K562 (cell line): ENCODE data around the gene LEAP2. TPM values are rescaled to one million over a fixed set of nuclear protein-coding genes. Genes with fewer than 3 reads are reported as not detected.
A peak's percentile ranks its signal among the peaks of the same experiment; 100 is the strongest.

Source experiments
- ATF7 ChIP-seq: fragments of 450-650 bp; IDR thresholded peaks from 2 replicates; pipeline ENCODE4 v1.7.1; 2014; ENCODE audit warnings: mild to moderate bottlenecking, moderate library complexity
- CBFA2T2 ChIP-seq: fragments of 450-650 bp; conservative IDR thresholded peaks from 2 replicates; pipeline ENCODE4 v1.6.1; 2017; ENCODE audit warnings: mild to moderate bottlenecking
- CBX5 ChIP-seq: IDR thresholded peaks from 2 replicates; pipeline ENCODE4 v1.6.1; 2014; ENCODE audit warnings: low read depth, borderline replicate concordance
- CC2D1A ChIP-seq: fragments of 450-650 bp; IDR thresholded peaks from 2 replicates; pipeline ENCODE4 v1.6.1; 2017; ENCODE audit warnings: mild to moderate bottlenecking
- CHAMP1 ChIP-seq: fragments of 450-650 bp; IDR thresholded peaks from 2 replicates; pipeline ENCODE4 v1.6.1; 2016; ENCODE audit warnings: mild to moderate bottlenecking
- CREBBP ChIP-seq: IDR thresholded peaks from one replicate; pipeline ENCODE4 v1.6.1; 2012; ENCODE audit warnings: low read depth, mild to moderate bottlenecking, control low read depth, inconsistent platforms, low read length
- DACH1 ChIP-seq: fragments of 450-650 bp; IDR thresholded peaks from 2 replicates; pipeline ENCODE4 v1.6.1; 2018; ENCODE audit not compliant: partially characterized antibody
- EHMT2 ChIP-seq: fragments of 450-650 bp; IDR thresholded peaks from 2 replicates; pipeline ENCODE4 v1.6.1; 2018; ENCODE audit warnings: antibody characterized with exemption
- ELK3 ChIP-seq: fragments of 450-650 bp; formaldehyde crosslinking; IDR thresholded peaks from 2 replicates; pipeline ENCODE4 v1.4.0; 2020; ENCODE audit warnings: mild to moderate bottlenecking
- FOXJ2 ChIP-seq: fragments of 200-800 bp; sonication (Bioruptor generic); IDR thresholded peaks from 2 replicates; pipeline ENCODE4 v1.6.1; 2016; ENCODE audit warnings: missing genetic modification characterization, missing compliant biosample characterization
- HDGF ChIP-seq: fragments of 450-650 bp; IDR thresholded peaks from 2 replicates; pipeline ENCODE4 v1.6.1; 2016
- KLF10 ChIP-seq: fragments of 250-450 bp; sonication (Bioruptor Pico); IDR thresholded peaks from 2 replicates; pipeline ENCODE4 v1.6.1; 2021; ENCODE audit warnings: matching md5 sums
- MAZ ChIP-seq, 2 experiments: fragments of 450-650 bp in 1 of 2; sonication (generic) in 1 of 2; formaldehyde crosslinking; IDR thresholded peaks in 1 of 2; conservative IDR thresholded peaks in 1 of 2; 2 replicates each; pipeline versions ENCODE4 v1.4.0 to v1.5.0; 2020; ENCODE audit warnings: mild to moderate bottlenecking in 1 of 2, missing genetic modification reagents in 1 of 2
- NCOR1 ChIP-seq: fragments of 450-650 bp; IDR thresholded peaks from 2 replicates; pipeline ENCODE4 v1.6.1; 2016; ENCODE audit warnings: mild to moderate bottlenecking, moderate library complexity
- NR3C1 ChIP-seq: sonication (generic); formaldehyde crosslinking; IDR thresholded peaks from 2 replicates; pipeline ENCODE4 v1.8.1; 2022; ENCODE audit warnings: missing genetic modification reagents
- POLR2A ChIP-seq: fragments of 450-650 bp; conservative IDR thresholded peaks from 2 replicates; pipeline ENCODE4 v1.6.1; 2016
- RBBP5 ChIP-seq: fragments of 200-600 bp; sonication (generic); IDR thresholded peaks from 2 replicates; pipeline ENCODE4 v1.6.1; 2012; ENCODE audit warnings: borderline replicate concordance, mild to moderate bottlenecking, low read length, control low read depth, inconsistent platforms; ENCODE audit not compliant: insufficient read depth, poor library complexity, severe bottlenecking
- RBFOX2 ChIP-seq: fragments of 200-400 bp; formaldehyde crosslinking; IDR thresholded peaks from 2 replicates; pipeline ENCODE4 v1.6.1; 2017; ENCODE audit warnings: low read depth, mild to moderate bottlenecking, low read length, moderate library complexity
- SIX5 ChIP-seq, 2 experiments: IDR thresholded peaks; 2 replicates each; pipeline ENCODE4 v1.6.1; 2011; ENCODE audit warnings: low read length in 2 of 2, borderline replicate concordance in 1 of 2, low read depth in 1 of 2, mild to moderate bottlenecking in 1 of 2, moderate library complexity in 1 of 2; ENCODE audit not compliant: insufficient read depth in 1 of 2
- SMARCB1 ChIP-seq: IDR thresholded peaks from 2 replicates; pipeline ENCODE4 v1.6.1; 2011; ENCODE audit warnings: improper control_type of control experiment, low read depth; ENCODE audit not compliant: insufficient read length
- SRF ChIP-seq, 2 experiments: fragments of 250-450, 450-650 bp in 1 of 2; sonication (Bioruptor Pico) in 1 of 2; sonication (generic) in 1 of 2; formaldehyde crosslinking; IDR thresholded peaks; 2 replicates each; pipeline versions ENCODE4 v1.5.0 to v1.5.1; 2020 to 2022; ENCODE audit warnings: mild to moderate bottlenecking in 1 of 2, missing genetic modification reagents in 1 of 2
- TEAD2 ChIP-seq: fragments of 450-650 bp; IDR thresholded peaks from 2 replicates; pipeline ENCODE4 v1.6.1; 2016; ENCODE audit warnings: missing genetic modification characterization, control low read depth, missing compliant biosample characterization
- XRCC5 ChIP-seq: fragments of 200-400 bp; formaldehyde crosslinking; IDR thresholded peaks from 2 replicates; pipeline ENCODE4 v1.6.1; 2017; ENCODE audit warnings: low read depth, mild to moderate bottlenecking, low read length
- ZFX ChIP-seq: sonication (generic); formaldehyde crosslinking; IDR thresholded peaks from 2 replicates; pipeline ENCODE4 v1.8.0; 2022; ENCODE audit warnings: mild to moderate bottlenecking, missing genetic modification reagents, moderate library complexity
- ZNF124 ChIP-seq: sonication (generic); formaldehyde crosslinking; IDR thresholded peaks from 2 replicates; pipeline ENCODE4 v1.8.1; 2022; ENCODE audit warnings: missing genetic modification reagents
- ZNF184 ChIP-seq: sonication (generic); formaldehyde crosslinking; IDR thresholded peaks from 2 replicates; pipeline ENCODE4 v1.5.0; 2020; ENCODE audit warnings: missing genetic modification reagents
- ZNF668 ChIP-seq: fragments of 250-450 bp; sonication (Bioruptor Pico); IDR thresholded peaks from 2 replicates; pipeline ENCODE4 v1.8.0; 2022; ENCODE audit warnings: mild to moderate bottlenecking, inconsistent platforms
- ZNF696 ChIP-seq: fragments of 250-450 bp; sonication (Bioruptor Pico); conservative IDR thresholded peaks from 2 replicates; pipeline ENCODE4 v1.4.0; 2020; ENCODE audit warnings: mild to moderate bottlenecking, moderate library complexity
- polyA plus RNA-seq, 8 experiments: library from polyadenylated mRNA; depleted of rRNA in 4 of 8; stranded (reverse) in 5 of 8; unstranded in 3 of 8; fragments of >200 nt; fragmentation: Nextera tagmentation in 2 of 8; fragmentation: Illumina TruSeq in 1 of 8; extraction: Ambion mirVana in 2 of 8; extraction: Trizol in 1 of 8; gene quantifications; 2 replicates each; pipeline versions ENCODE4 v1.2.1 to v1.2.3, GENCODE V29; 2011 to 2014; ENCODE audit warnings: inconsistent platforms in 1 of 8, missing spikeins in 1 of 8
- total RNA-seq, 7 experiments: library from RNA; depleted of rRNA in 6 of 7; stranded (reverse); fragments of >200 nt in 6 of 7; fragmentation: Illumina TruSeq in 2 of 7; extraction: Trizol in 2 of 7; gene quantifications; 2 replicates each; pipeline versions ENCODE4 v1.2.1 to v1.2.3, GENCODE V29; 2011 to 2021; ENCODE audit warnings: low replicate concordance in 1 of 7

LEAP2 gene
- total and polyA plus RNA-seq, 9 of the 15 experiments (the other 6 are each of a cell fraction or from before 2014, with no cell fraction given), result 1.1 to 5.6 (median 2.5) TPM

GRCh38 chr5:132830436-132831094, 42.9 kb upstream of the LEAP2 start, which contains the start of gene SHROOM1 (continued):
- TF ChIP-seq NR3C1 (CRISPR knock-in tag) (no peak), ATF7 (peak; percentile 94), ZNF668 (CRISPR knock-in tag) (no peak), CHAMP1 (no peak), SIX5 (IDR thresholded peaks at IDR 0.05; ENCODE audit: borderline replicate concordance in 1 of 2, insufficient read depth in 1 of 2, low read depth in 1 of 2, low read length in 2 of 2) (no peak), ZNF696 (no peak), CBX5 (0 out of 2 replicates have a peak, but pooled peaks have one; percentile 31), CC2D1A (no peak), RBFOX2 (peak; percentile 92), CBFA2T2 (no peak), ZNF124 (CRISPR knock-in tag) (no peak), HDGF (no peak), TEAD2 (tag) (no peak), ELK3 (CRISPR knock-in tag) (no peak), POLR2A (peak; percentile 85), EHMT2 (no peak), NCOR1 (no peak), SRF (CRISPR knock-in tag; IDR thresholded peaks at IDR 0.05) (0 out of 4 replicates have a peak, but pooled peaks of 1 of the 2 experiments have one; percentile 48), SMARCB1 (no peak), CREBBP (no peak), DACH1 (no peak), KLF10 (no peak), RBBP5 (peak; percentile 18), ZFX (CRISPR knock-in tag) (peak; percentile 95), FOXJ2 (no peak), MAZ (CRISPR knock-in tag; conservative IDR thresholded peaks at IDR 0.05 in 1 of 2, IDR thresholded peaks at IDR 0.05 in 1 of 2) (peak; percentile 75 to 90), ZNF184 (CRISPR knock-in tag) (no peak), XRCC5 (no peak)
